Activated CD4-positive, alpha-beta T cell treated with anti-CD3 and anti-CD28 coated beads, Interleukin-2, amount 50 U/mL, for 48 hours (primary cell): ENCODE results near the gene PRKD1.

ENCODE experiments used
- DNase-seq, 2 experiments: peaks; one replicate each; pipeline ENCODE4 v3.0.0-alpha.2; 2020

Gene PRKD1

DNA sequence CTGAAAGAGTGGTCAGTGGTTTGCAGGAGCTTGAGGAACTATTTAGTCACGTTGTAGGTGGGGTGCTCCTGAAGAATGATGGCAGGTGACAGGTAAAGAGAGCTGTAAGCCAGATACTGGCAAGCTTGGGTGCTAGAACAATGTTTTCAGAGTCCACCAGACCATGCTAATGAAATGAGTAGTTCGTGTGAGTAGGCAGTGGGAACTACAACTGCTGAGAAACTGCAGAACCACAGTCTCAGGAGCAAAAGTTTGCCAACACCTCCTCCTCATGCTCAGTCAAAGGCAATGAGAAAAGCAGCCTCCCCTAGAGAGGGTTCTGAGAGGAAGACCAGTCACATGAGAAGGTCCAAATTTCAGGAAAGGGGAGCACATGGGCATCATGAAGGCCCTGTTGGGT, 91.3 kb downstream of the PRKD1 start:
- DNase-seq = no peak

DNA sequence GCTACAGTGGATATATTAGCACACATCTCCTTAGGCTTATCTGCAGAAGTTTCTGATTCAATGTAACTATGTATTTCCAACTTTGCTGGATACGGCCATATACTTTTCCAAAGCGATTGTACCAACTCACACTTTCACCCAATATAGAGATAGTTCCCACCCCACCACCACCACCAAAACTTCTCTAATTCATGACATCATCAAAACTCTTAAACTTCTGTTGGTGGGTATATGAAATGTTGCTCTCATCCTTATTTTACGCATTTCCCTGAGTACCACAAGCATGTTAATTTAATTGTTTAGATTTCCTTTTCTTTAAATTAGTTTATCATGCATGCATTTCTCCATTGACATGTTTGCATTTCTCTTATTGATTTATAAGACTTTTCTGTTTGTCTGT, 95.6 kb downstream of the PRKD1 start:
- no peak for DNase-seq

- DNase-seq = no peak
Measured at GRCh38 chr14:29829851-29830250, 97.8 kb downstream of the PRKD1 start.

- no peak for DNase-seq
Measured at GRCh38 chr14:29823816-29824215, 103.8 kb downstream of the PRKD1 start.

- no peak for DNase-seq
Measured at GRCh38 chr14:29822430-29822709, 105.3 kb downstream of the PRKD1 start.

- DNase-seq = no peak
Measured at GRCh38 chr14:29821661-29822429, 105.8 kb downstream of the PRKD1 start.

- DNase-seq = no peak
Measured at GRCh38 chr14:29821242-29821641, 106.4 kb downstream of the PRKD1 start.

DNA sequence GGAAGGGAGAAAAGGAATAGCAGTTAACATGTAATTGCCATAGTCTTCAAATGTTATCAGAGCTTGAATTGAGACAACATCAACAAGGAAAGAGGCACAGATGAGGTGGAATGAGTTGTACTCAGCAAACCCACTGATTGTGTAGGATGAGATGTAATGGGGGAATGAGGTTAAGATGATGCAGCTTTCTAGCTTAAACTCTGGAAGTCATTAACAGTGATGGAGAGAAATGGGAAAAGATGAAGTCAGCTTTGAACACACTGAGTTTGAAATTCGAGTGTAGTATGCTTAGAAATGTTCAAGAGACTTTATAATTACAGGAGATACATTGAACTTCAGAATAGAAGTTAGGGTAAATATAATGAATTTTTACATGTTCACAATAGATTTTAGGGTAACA, 106.9 kb downstream of the PRKD1 start:
- no peak for DNase-seq

DNA sequence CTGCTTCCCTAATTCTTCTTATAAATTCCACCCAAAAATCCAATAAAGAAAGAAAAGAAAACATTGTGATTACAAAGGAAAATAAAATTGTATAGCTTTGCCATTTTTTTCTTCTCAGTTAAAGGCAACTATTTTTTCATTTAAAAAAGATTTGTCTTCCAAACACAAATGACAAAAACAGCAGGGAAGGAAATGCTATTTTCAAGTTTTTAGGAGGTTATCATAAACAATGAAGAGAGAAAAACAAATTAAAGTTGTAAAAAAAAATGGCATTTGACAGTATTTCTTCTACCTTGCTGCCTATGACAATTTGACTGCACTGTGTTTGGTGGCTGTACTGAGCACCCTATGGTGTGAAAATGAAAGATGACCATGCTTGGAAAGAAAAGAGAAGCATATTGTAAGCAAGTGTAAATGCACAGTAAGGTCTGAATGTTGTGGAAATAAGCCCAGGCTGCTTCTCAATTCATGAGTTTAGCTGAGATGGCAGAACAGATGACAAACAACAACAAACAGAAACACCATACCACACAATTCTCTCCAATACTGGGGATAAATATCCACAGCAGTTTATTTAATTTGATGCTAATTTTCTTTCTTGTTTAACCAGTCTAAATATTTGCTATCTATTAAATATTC, 109.8 kb downstream of the PRKD1 start:
- no peak for DNase-seq

DNA sequence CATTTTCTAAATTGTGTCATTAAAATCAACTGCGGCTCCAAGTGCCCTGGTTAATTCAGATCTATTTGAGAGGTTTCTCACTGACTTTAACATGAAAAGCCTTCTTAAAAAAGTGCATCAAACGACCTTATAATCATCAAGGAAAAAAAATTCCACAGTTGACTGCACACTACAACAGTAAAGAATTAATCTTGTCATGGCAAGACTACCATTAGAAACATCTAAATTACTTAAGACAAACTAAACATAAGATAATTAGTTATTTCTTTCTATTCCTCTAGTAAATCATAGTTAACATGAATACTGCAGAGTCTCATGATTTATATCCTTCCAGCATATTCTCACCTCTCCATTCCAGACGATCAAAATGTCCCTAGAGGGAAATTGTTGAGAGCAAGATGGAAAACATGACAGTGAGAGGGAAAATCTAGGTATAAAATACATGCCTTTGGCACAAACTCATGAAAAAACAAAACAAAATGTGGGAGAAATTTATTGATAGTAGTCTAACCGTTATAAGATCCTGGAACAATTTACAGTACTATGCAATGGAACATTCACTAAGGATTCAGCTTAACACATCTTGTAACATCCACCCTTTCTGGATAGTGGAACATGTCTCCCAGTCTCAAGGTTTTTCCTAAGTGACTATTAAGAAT, 112.5 kb downstream of the PRKD1 start:
- DNase-seq = no peak

DNA sequence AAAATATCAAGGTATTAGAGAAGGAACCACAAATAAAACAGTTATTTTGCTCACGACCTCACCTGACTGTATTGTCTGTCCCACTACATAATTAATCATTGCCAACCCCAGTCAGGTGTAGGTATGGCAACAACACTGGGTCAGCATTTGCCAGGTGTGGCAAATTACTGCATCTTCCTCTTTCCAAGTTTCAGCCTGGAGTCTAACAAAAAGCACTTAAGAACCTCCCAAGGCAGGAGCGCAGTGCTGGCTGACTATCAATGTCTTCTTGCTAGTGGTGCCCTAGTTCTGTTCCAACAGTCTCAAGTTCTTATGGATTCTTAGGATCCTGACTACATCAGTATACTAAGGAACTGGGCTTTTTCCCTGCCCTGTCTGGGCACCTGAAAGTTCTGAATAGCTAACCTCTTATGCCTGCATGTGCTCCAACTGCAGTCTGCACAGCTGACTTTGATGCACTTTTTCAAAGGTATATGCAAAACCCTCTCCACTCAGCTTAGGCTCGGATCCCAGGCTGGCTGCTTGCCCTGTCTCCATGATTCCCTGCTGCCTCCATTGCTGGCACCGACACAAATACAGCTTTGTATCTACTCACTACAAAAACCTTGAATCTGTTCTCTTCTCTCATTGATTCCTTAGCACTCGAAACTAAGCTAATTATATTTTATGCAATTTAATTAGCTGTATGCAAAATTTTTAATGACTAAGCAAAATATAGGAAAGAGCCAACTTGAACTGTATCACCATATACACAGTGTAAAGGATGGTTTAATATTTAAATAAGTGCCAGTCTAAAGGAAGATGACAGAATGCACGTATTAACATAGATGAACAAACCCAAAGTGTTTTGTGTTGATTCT, 113.3 kb downstream of the PRKD1 start:
- DNase-seq = no peak

- DNase-seq = no peak
Measured at GRCh38 chr14:29810682-29811081, 117.0 kb downstream of the PRKD1 start.

DNA sequence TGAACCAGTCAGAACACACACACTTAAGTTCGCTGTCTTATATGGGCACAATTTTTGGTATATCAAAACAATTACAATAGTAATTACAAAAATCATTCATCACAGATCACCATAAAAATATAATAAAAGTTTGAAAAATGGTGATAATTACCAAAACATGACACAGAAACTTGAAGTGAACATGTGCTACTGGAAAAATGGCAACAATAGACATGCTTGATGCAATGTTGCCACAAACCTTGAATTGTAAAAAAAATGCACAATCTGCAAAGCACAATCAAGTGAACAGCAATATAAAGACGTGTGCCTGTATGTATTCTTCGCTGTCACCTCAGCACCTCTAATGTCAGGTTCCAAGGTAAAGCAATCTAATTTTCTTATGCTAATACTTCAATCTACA, 117.6 kb downstream of the PRKD1 start:
- DNase-seq = no peak

DNA sequence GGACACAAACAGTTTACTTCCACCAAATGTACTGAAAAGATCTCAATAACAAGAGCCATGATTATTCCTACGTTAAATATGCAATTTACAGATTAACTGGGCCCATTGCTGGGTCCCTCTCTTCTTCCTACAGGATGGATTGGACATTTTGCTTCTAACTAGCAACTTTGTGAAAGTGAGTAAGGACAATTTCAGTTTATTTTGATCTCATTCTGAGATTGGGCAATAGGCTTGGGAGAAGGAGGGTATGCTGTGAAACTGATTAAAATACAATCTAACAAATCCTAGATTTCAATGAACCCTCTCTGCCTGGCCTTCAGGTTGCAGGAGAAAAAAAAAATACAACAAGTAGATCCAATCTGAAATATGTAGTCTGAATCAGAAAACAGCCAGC, 121.5 kb downstream of the PRKD1 start:
- no peak for DNase-seq

DNA sequence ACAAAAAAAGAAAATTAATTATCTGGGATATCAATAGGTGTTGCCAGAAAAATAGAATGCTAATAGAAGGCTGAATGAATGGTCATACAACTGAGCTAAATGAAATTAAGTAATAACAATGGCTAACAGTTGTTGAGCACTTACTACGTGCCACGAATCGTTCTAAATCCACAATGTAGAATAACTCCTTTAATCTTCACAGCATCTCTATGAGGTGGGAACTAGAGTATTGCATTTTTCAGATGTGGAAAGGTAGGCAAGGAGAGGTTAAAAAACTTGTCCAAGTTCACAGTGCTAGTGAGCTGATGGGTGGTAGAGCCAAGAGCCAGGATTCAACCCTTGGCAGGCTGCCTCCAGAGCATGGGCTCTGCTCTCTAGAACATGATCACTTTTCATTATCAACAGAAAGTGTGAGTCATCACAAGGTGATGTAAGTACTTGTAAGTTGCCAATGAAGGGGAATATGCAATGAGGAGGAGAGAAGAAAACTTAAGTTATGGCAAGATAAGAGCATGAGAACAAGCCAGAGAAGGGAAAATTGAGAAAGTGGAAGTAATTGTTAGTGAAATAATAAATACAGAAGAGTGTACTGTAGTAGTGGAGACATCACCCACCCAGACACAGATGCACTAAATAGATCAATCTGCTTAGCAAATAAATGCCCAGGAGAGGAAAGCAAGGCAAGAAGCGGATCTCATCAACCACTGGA, 122.1 kb downstream of the PRKD1 start:
- no peak for DNase-seq

GRCh38 chr14:29804481-29805266, 123.0 kb downstream of the PRKD1 start:
- DNase-seq = no peak

DNA sequence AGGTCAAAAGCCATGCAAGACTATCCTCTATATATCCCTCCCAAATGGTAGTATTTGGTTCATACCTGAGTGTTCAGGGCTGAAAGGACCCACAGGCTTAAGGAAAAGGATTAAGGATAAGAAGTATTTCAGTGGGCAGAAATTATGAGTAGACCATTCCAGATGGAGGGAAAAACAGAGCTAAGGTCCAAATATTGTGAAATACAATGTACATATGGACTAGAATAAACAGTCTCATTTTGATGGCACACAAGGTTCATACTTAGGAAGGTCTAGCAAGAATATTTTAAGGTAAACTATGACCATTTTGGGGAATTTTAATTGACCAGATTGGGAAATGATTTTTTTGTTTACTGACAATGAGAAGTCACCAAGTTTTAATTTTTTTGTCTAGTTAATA, 124.6 kb downstream of the PRKD1 start:
- no peak for DNase-seq

GRCh38 chr14:29802211-29802610, 125.4 kb downstream of the PRKD1 start:
- DNase-seq = no peak

DNA sequence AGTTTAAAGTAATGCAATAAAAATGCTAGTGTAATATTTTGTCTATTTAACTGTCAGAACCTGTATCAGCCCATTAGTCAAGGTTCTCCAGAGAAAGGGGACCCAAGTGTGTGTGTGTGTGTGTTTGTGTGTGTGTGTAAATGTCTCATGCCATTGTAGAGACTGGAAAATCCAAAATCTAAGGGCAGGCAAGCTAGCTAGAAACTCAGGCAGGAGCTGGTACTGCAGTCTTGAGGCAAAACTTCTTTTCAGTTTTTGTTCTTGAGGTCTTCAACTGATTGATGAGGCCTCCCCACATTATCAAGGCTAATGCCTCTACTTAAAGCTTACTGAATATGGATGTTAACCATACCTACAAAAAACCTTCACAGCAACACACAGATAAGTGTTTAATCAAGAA, 126.7 kb downstream of the PRKD1 start:
- DNase-seq = no peak

GRCh38 chr14:29799464-29800095, 128.1 kb downstream of the PRKD1 start:
- DNase-seq = no peak

DNA sequence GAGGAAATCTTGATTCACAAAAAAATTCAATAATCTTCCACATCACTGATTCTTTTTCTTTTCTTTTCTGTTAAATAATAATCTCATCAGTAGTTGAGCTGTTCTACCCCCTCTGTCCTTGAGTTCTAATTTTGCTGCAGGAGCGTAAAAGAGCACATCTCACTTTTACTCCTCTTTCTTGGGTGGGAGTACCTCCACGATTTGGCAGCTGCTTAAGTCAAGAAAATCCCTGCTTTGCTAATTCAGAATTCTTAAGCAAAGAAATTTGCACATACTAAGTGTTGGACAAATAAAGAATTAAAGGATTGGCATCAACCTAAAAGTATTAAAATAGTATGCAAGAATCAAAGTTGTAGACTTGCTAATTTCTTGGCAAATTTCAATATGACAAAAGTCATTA, 128.8 kb downstream of the PRKD1 start:
- no peak for DNase-seq
